GM12874 (cell line): Measurements from ENCODE around the gene RHOB.

ENCODE experiments used
- TF ChIP-seq, protein P1 (sequence below): IDR thresholded peaks from 2 replicates; pipeline ENCODE4 v1.5.1; 2011; ENCODE audit warnings: low read depth, mild to moderate bottlenecking, control low read depth, low read length, moderate library complexity; ENCODE audit not compliant: insufficient read depth

The RHOB gene

GRCh38 chr2:20454036-20454981 lies 7.4 kb downstream of the RHOB start:
- TF ChIP-seq, protein P1, sequence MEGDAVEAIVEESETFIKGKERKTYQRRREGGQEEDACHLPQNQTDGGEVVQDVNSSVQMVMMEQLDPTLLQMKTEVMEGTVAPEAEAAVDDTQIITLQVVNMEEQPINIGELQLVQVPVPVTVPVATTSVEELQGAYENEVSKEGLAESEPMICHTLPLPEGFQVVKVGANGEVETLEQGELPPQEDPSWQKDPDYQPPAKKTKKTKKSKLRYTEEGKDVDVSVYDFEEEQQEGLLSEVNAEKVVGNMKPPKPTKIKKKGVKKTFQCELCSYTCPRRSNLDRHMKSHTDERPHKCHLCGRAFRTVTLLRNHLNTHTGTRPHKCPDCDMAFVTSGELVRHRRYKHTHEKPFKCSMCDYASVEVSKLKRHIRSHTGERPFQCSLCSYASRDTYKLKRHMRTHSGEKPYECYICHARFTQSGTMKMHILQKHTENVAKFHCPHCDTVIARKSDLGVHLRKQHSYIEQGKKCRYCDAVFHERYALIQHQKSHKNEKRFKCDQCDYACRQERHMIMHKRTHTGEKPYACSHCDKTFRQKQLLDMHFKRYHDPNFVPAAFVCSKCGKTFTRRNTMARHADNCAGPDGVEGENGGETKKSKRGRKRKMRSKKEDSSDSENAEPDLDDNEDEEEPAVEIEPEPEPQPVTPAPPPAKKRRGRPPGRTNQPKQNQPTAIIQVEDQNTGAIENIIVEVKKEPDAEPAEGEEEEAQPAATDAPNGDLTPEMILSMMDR, result no peak

- TF ChIP-seq, protein P1, result no peak
These were observed 8.3 kb downstream of the RHOB start for GRCh38 chr2:20455076-20455587.

DNA sequence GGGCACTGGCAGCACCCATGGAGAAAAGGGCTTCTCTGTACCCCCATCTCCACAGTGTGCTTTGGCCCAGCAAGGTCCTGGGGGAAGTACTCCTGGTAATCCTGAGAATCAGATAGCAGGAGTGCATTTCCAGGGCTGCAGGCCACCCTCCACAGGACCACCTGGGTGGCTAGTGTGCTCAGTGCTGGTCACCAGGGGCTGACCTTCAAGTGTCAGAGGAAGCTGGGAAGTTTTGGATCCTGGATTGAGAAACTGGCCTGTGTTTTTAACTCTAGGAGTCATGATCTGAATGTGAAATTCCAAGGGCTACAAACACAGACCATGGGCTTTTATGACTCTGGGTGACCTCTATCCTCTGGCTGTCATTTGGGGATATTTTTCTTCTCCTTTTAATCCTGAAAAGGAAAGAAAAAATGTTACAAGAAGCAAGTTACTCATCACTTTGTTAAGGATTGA lies 9.3 kb downstream of the RHOB start:
- TF ChIP-seq, protein P1, result no peak

DNA sequence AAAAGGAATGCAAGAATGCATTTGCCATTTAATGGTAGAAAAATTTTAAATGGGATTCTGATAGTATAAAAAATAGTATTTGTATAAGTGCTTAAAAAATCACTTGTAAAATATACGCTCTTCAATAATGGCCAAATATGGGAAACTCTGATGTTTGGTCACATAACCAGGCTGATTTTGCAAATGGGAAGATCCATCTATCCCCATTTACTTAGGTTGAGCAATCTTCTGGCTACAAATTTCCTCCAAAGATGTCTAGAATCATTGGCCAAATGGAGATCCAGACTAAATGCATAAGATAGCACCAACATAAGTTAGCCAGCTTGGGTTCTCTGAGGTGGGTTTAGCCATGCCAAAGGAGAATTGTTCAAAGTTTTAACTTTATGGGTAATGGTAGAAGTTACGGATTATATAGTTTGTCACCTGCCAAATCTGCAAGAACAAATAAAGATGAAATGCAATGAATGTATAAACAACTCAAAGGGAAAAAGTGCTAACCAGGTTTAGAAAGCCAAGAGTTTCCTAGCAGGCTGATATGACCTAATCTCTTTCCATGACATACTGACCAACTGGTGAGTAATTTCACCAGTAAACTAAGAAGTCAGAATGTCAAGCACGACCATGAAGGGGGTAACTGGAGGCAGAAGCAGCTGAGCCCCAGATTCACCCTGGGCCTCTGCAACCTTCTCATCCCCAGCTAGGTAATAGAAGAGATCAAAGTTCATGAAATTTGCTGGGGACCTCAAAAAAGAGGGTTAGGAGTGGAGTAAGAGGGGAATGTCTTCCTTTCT lies 10.0 kb downstream of the RHOB start:
- TF ChIP-seq, protein P1, result no peak

DNA sequence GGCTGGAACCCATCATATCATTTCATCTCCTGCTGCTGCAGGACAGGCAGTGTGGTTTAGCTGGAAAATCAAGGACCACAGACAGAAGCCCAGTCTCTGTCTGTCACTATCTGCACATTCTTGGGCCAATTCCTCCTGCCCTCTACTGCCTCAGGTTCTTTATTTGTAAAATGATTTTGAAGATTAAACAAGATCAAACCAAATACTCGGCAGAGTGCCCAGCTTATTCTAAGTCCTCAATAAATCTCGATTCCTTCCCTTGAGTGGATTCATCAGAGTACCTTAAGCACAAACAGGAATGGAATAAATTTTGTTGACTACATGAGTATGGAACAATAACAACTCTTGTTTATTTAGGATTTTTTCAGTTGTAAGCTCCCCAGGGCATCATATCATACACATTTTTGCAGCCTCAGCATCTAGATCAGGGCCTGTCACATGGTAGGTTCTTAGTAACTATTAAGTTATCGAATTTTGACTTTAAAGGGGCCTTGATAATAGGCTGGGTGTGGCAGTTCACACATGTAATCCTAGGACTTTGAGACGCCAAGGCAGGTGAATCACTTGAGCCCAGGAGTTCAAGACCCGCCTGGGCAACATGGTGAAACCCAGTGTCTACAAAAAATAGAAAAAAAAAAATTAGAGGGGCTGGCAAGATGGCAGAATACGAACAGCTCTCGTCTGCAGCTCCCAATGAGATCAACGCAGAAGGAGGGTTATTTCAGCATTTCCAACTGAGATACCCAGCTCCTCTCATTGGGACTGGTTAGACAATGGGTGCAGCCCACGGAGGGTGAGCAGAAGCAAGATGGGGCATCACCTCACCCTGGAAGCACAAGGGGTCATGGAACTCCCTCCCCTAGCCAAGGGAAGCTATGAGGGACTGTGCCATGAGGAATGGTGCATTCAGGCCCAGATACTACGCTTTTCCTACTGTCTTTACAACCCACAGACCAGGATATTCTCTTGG lies 11.1 kb downstream of the RHOB start:
- TF ChIP-seq, protein P1, result no peak

DNA sequence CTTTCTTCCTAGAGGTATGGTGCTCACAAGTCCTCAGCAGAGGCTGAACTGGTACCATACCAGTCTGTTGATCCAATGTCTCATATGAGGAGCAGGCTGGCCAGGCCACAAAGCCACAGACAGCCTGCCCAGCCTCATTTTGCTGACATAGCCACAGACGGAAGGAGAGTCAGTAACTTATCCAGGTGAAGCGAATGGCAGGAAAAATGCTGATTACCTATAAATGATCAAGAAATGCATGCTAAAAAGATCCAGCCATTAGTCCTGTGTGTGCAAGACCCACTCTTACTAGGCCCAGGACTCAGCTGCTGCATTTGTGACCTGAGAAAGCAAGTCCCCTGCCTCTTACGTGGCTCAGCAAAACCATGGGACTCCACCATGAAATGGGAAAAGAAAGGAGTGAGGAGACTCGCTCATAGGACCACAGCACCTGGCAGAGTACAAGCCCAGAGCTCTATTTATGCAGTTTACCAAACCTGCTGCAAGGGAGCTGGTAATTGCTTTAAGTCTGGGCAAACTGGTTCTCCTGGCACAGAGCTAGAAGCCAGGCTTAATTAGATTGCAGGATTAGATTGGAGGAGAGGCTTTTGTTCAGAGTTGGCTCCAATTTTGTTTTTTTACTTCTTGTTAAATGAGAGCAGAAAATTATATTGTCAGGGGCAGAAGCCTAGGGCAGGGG lies 19.0 kb downstream of the RHOB start:
- TF ChIP-seq, protein P1, result no peak
